Duodenal mucosa (tissue), 2 donors: ENCODE results near the gene VEGFB.

ENCODE experiments used
- H3K27ac ChIP-seq: one replicate; pipeline ENCODE4 v1.7.0; 2013; ENCODE audit warnings: low read depth, low read length
- H3K27me3 ChIP-seq, 2 donors: one replicate each; pipeline ENCODE4 v1.7.0; 2013; ENCODE audit warnings: low read length in 2 of 2, control low read depth in 1 of 2; ENCODE audit not compliant: insufficient read depth in 2 of 2, control insufficient read depth in 1 of 2
- H3K36me3 ChIP-seq, 2 donors: one replicate each; pipeline ENCODE4 v1.7.0; 2013; ENCODE audit warnings: low read length in 2 of 2, control low read depth in 1 of 2; ENCODE audit not compliant: insufficient read depth in 2 of 2, control insufficient read depth in 1 of 2
- H3K4me1 ChIP-seq, 2 donors: one replicate each; pipeline ENCODE4 v1.7.0; 2013; ENCODE audit warnings: low read length in 2 of 2, control low read depth in 1 of 2; ENCODE audit not compliant: insufficient read depth in 2 of 2, control insufficient read depth in 1 of 2
- H3K4me3 ChIP-seq, 2 donors: one replicate each; pipeline ENCODE4 v1.7.0; 2013; ENCODE audit warnings: low read length in 2 of 2, low read depth in 1 of 2
- H3K9ac ChIP-seq, 2 donors: one replicate each; pipeline ENCODE4 v1.7.0; 2013; ENCODE audit warnings: low read length in 2 of 2, low read depth in 1 of 2
- H3K9me3 ChIP-seq, 2 donors: one replicate each; pipeline ENCODE4 v1.7.0; 2013; ENCODE audit warnings: low read length in 2 of 2, control low read depth in 1 of 2; ENCODE audit not compliant: control insufficient read depth in 1 of 2

Gene VEGFB

DNA sequence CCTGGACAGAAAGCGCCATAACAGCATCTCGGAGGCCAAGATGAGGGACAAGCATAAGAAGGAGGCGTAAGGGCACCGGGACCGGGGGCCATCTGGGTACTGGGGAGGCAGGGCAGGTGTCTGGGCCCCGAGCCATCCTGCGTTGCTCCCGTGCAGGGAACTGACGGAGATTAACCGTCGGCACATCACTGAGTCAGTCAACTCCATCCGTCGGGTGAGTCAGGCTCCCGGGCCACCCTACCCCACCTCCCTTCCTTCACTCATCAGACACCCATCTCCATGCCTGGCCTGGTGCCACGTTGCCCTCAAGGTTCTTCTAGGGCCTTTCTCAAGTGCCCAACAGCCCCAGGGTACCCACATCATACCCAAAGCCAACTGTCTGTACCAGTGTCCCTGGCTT is 32.0 kb downstream of the VEGFB start:
- Histone ChIP-seq H3K4me3 (no peak overlapping the region), H3K9me3 (no peaks in the 10 kb centered on the region), H3K27me3 (no peaks in the 10 kb centered on the region), H3K27ac (no peak overlapping the region), H3K9ac (no peak overlapping the region), H3K4me1 (peaks cover 36 to 37% of the 10 kb centered on the region in 2 donors), H3K36me3 (peaks cover 47 to 56% of the 10 kb centered on the region in 2 donors)

GRCh38 chr11:64267207-64267945 is 33.0 kb downstream of the VEGFB start:
- Histone ChIP-seq H3K27ac (no peak overlapping the region), H3K9me3 (no peaks in the 10 kb centered on the region), H3K4me3 (no peak overlapping the region), H3K4me1 (peaks cover 46 to 47% of the 10 kb centered on the region in 2 donors), H3K27me3 (no peaks in the 10 kb centered on the region), H3K36me3 (peaks cover 41 to 46% of the 10 kb centered on the region in 2 donors), H3K9ac (peak overlapping the region; percentile 67 to 83)

DNA sequence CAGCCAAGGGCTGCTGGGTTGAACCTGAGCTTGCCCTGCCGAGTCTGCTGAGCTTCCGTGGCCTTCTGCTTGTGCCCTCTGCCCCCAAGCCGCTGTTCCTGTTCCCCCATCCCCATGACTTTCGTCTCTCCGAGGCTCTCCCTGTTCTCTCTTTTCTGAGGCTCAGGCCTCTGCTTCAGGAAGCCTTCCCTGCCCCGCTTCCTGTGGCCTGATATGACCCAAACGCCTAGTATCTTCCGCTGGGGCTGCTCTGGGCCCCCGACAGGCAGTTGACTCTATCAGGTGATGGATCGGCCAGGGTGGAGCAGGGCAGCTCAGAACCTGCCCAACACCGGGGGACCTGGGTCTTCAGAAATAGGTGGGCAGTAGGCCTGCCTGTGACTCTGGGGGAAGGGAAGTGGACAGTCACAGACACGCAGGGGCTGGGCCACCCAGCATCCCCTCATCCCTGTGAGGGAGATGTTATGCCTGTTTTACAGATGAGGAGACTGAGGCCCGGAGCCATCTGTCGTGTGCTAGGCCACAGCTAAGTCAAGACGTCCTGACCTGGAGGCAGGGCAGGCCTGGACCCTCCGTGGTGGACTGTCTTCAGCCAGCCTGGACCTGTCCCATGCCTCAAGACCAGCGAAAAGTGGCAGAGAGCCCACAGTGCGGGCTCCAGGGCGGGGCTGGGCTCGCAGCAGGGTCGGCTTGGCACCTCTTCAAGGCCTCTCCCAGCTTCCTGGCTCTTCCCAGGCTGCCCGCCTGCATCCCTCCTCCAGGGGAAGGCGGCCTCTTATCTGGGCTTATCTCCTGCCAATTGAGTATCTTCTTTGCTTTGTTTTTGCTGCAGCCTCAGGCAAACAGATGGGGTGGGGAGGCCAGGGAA is 33.9 kb downstream of the VEGFB start:
- H3K9me3 ChIP-seq, result no peaks in the 10 kb centered on the region
- peaks cover 35 to 37% of the 10 kb centered on the region in 2 donors for H3K36me3 ChIP-seq
- peak overlapping the region; percentile 71 to 77 for H3K4me3 ChIP-seq
- H3K9ac ChIP-seq, result peak overlapping the region; percentile 67 to 83
- no peaks in the 10 kb centered on the region for H3K27me3 ChIP-seq
- peaks cover 49 to 52% of the 10 kb centered on the region in 2 donors for H3K4me1 ChIP-seq
- H3K27ac ChIP-seq, result peak overlapping the region; percentile 92

DNA sequence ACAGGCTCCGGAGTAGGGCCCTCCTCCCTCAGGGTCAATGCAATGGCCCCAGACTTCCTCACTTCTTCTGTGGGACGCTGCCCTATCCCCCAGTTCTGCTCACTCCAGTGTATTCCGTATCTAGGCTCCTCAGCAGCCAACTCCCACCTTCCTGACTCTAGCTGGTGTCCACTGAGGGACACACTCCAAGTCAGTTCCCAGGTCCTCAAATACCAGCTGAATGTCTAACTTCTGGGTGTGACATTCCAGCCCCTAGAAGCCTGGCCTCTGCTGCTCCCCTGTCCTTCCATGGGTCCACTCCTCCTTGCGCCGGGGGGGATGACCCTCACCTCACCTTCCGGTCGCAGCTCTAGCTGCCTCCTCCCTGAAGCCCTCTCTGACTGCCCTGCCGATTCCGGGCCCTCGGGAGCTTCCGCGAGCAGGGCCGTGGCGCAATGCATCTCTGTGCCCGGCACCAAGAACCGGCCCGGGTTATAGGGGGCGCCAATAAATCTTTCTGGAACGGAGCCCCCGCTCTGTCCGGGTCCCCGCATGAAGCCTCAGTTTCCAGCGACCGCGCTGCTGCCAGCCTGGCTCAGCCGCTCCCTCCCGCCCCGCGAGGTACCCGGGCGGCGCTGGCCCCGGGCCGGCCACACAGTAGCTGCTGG is 34.6 kb downstream of the VEGFB start:
- peak overlapping the region; percentile 71 to 77 for H3K4me3 ChIP-seq
- peak overlapping the region; percentile 67 to 83 for H3K9ac ChIP-seq
- H3K27ac ChIP-seq, result peak overlapping the region; percentile 92
- H3K9me3 ChIP-seq, result no peaks in the 10 kb centered on the region
- peaks cover 29 to 30% of the 10 kb centered on the region in 2 donors for H3K36me3 ChIP-seq
- peaks cover 49 to 52% of the 10 kb centered on the region in 2 donors for H3K4me1 ChIP-seq
- H3K27me3 ChIP-seq, result no peaks in the 10 kb centered on the region

GRCh38 chr11:64269540-64270220 is 35.3 kb downstream of the VEGFB start:
- no peaks in the 10 kb centered on the region for H3K27me3 ChIP-seq
- H3K4me3 ChIP-seq, result peak overlapping the region; percentile 71 to 87
- peaks cover 46 to 52% of the 10 kb centered on the region in 2 donors for H3K4me1 ChIP-seq
- H3K9me3 ChIP-seq, result no peaks in the 10 kb centered on the region
- peak overlapping the region; percentile 95 for H3K27ac ChIP-seq
- H3K9ac ChIP-seq, result peak overlapping the region; percentile 78 to 83
- H3K36me3 ChIP-seq, result peaks cover 22 to 23% of the 10 kb centered on the region in 2 donors

GRCh38 chr11:64275031-64275800 is 40.8 kb downstream of the VEGFB start:
- Histone ChIP-seq H3K27me3 (no peaks in the 10 kb centered on the region), H3K4me1 (peaks cover 19 to 25% of the 10 kb centered on the region in 2 donors), H3K36me3 (peaks cover 13% of the 10 kb centered on the region in 2 donors), H3K27ac (no peak overlapping the region), H3K4me3 (no peak overlapping the region), H3K9me3 (no peaks in the 10 kb centered on the region), H3K9ac (no peak overlapping the region)

DNA sequence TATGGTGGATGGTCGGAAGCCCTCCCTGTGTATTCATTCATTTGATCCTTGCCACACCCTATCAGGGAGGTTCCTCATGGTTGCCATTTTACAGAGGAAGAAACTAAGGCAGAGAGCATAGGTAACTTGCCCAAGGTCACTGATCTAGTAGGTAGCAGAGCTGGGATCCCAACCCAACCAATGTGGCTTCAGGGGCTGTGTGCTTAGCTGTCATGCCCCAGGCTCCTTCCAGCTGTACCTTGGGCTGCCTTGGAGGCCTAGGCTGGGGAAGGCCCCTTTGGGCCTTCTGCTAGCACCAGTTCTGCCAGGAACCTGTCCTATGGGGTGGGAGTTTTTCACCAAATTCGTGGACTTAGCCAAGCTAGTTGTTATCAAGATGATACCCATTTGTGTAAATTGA is 41.5 kb downstream of the VEGFB start:
- no peaks in the 10 kb centered on the region for H3K9me3 ChIP-seq
- no peak overlapping the region for H3K9ac ChIP-seq
- H3K36me3 ChIP-seq, result peaks cover 13% of the 10 kb centered on the region in 2 donors
- no peak overlapping the region for H3K4me3 ChIP-seq
- H3K27me3 ChIP-seq, result no peaks in the 10 kb centered on the region
- no peak overlapping the region for H3K27ac ChIP-seq
- H3K4me1 ChIP-seq, result peaks cover 19 to 25% of the 10 kb centered on the region in 2 donors

- Histone ChIP-seq H3K9ac (peak overlapping the region in 1 of 2 donors; percentile 10), H3K4me3 (no peak overlapping the region), H3K4me1 (peaks cover 15 to 20% of the 10 kb centered on the region in 2 donors), H3K27ac (no peak overlapping the region), H3K27me3 (no peaks in the 10 kb centered on the region), H3K36me3 (peaks cover 13 to 17% of the 10 kb centered on the region in 2 donors), H3K9me3 (no peaks in the 10 kb centered on the region)
Observed at GRCh38 chr11:64276653-64277431, 42.5 kb downstream of the VEGFB start.
